Right renal pelvis (tissue), 4 donors: ENCODE results near the gene ADPRS. TPM values are rescaled to one million over a fixed set of nuclear protein-coding genes. Genes with fewer than 3 reads are reported as not detected.

Experiments used
- DNase-seq, 4 donors: peaks; one replicate each; pipeline ENCODE4 v3.0.0-alpha.2; 2013; ENCODE audit warnings: low read depth in 4 of 4, low spot score in 3 of 4, missing footprints in 1 of 4
- polyA plus RNA-seq, 4 donors: library from polyadenylated mRNA; unstranded; fragments of 120-200 nt; gene quantifications; one replicate each; pipeline ENCODE4 v1.2.1, GENCODE V29; 2013; ENCODE audit not compliant: insufficient read length in 4 of 4

ADPRS gene
- 10 to 100 TPM; 31.6 to 38.0 (median 33.2) TPM for polyA plus RNA-seq

- DNase-seq = peak; percentile 67 to 82 (median 70)
Observed at GRCh38 chr1:36088577-36089392, at the start of gene ADPRS. ADPRS (plus strand) TSS chr1:36088892; CDS start chr1:36088905, 13 bp downstream.

- DNase-seq = no peak
Observed at GRCh38 chr1:36040238-36040637, 48.5 kb upstream of the ADPRS start.

- DNase-seq = no peak
Observed at GRCh38 chr1:36051821-36052220, 36.9 kb upstream of the ADPRS start.

GRCh38 chr1:36053978-36054377, 34.7 kb upstream of the ADPRS start:
- DNase-seq = no peak

GRCh38 chr1:36055706-36056105, 33.0 kb upstream of the ADPRS start:
- DNase-seq = no peak

GRCh38 chr1:36062315-36062714, 26.4 kb upstream of the ADPRS start:
- no peak for DNase-seq

- DNase-seq = no peak
Observed at GRCh38 chr1:36067871-36068270, 20.8 kb upstream of the ADPRS start.

GRCh38 chr1:36068866-36069265, 19.8 kb upstream of the ADPRS start:
- no peak for DNase-seq

- no peak for DNase-seq
Observed at GRCh38 chr1:36070349-36070748, 18.3 kb upstream of the ADPRS start.

GRCh38 chr1:36076979-36077573, 11.6 kb upstream of the ADPRS start:
- DNase-seq = no peak

- DNase-seq = no peak
Observed at GRCh38 chr1:36080236-36080635, 8.5 kb upstream of the ADPRS start.

- DNase-seq = no peak
Observed at GRCh38 chr1:36080801-36081200, 7.9 kb upstream of the ADPRS start.

GRCh38 chr1:36081926-36082485, 6.7 kb upstream of the ADPRS start:
- no peak for DNase-seq

- no peak for DNase-seq
Observed at GRCh38 chr1:36083219-36083618, 5.5 kb upstream of the ADPRS start.

- peak; percentile 65 to 83 (median 70) for DNase-seq
Observed at GRCh38 chr1:36083635-36084496, 4.8 kb upstream of the ADPRS start, which contains the start of gene TEKT2. TEKT2 (plus strand) TSS chr1:36084094; CDS start chr1:36084922, 828 bp downstream.

GRCh38 chr1:36084497-36085115, 4.1 kb upstream of the ADPRS start:
- DNase-seq = peak in 1 of 4 donors; percentile 18

GRCh38 chr1:36085126-36085525, 3.6 kb upstream of the ADPRS start:
- DNase-seq = no peak

GRCh38 chr1:36085686-36086526, 2.8 kb upstream of the ADPRS start:
- no peak for DNase-seq

GRCh38 chr1:36086529-36087232, 2.0 kb upstream of the ADPRS start:
- DNase-seq = no peak
